A549 treated with dexamethasone at 1 μM for 4 hours (cell line): ENCODE measurements around the gene SLC30A2. TPM values are rescaled to one million over a fixed set of nuclear protein-coding genes. Genes with fewer than 3 reads are reported as not detected.

Experiments
- total RNA-seq: library from RNA; stranded (reverse); fragments of 200-300 nt; extraction: Qiagen RNA extraction; gene quantifications from 5 replicates; pipeline ENCODE4 v1.2.3, GENCODE V29; 2022

SLC30A2 gene
- 0.27 to 0.55 TPM (median 0.36 TPM) in 5 replicates for total RNA-seq

GRCh38 chr1:26045722-26046245 is at the start of gene SLC30A2:
Gene SLC30A2 (minus strand): TSS chr1:26046118. CDS start chr1:26045896, 222 bp downstream.

GRCh38 chr1:26067432-26067911 is 21.6 kb upstream of the SLC30A2 start, which contains the start of gene TRIM63:
Gene TRIM63 (minus strand): TSS chr1:26067630. CDS start chr1:26067494, 136 bp downstream.

GRCh38 chr1:26021647-26022403 is 24.1 kb downstream of the SLC30A2 start, which contains the start of gene EXTL1:
Gene EXTL1 (plus strand): TSS chr1:26021775. CDS start chr1:26022647, 872 bp downstream.

GRCh38 chr1:25997828-25998761 is 47.8 kb downstream of the SLC30A2 start, which contains the start of gene PAFAH2:
Gene PAFAH2 (minus strand): TSS chr1:25998063. CDS start chr1:25990816, 7,247 bp downstream.

Other genes starting within 250 kb of the SLC30A2 start
- gene SELENON, start 245.9 kb downstream of the SLC30A2 start, total RNA-seq: 52.5 to 72.6 TPM (median 68.1 TPM) in 5 replicates
- gene MTFR1L, start 226.2 kb downstream of the SLC30A2 start, total RNA-seq: 22.5 to 25.6 TPM (median 23.6 TPM) in 5 replicates
- gene AUNIP, start 186.7 kb downstream of the SLC30A2 start, total RNA-seq: 8.9 to 10.3 TPM (median 9.5 TPM) in 5 replicates
- gene PAQR7, start 170.4 kb downstream of the SLC30A2 start, total RNA-seq: 4.8 to 8.7 TPM (median 7.7 TPM) in 5 replicates
- gene STMN1, start 139.7 kb downstream of the SLC30A2 start, total RNA-seq: 223 to 236 TPM (median 227 TPM) in 5 replicates
- 6.8 to 8.4 TPM (median 8.0 TPM) in 5 replicates for gene PAFAH2, start 48.1 kb downstream of the SLC30A2 start, total RNA-seq
- gene EXTL1, start 24.3 kb downstream of the SLC30A2 start, total RNA-seq: 0.05 TPM in 1 of 5 replicates, not detected in the others
- 1.7 to 2.8 TPM (median 2.2 TPM) in 5 replicates for gene TRIM63, start 21.5 kb upstream of the SLC30A2 start, total RNA-seq
- 1.9 to 2.4 TPM (median 2.0 TPM) in 5 replicates for gene PDIK1L, start 65.7 kb upstream of the SLC30A2 start, total RNA-seq
- gene FAM110D, start 113.0 kb upstream of the SLC30A2 start, total RNA-seq: 0.04 TPM in 2 of 5 replicates, not detected in the others
- not detected in 5 replicates for gene C1orf232, start 122.8 kb upstream of the SLC30A2 start, total RNA-seq
- gene ZNF593, start 123.8 kb upstream of the SLC30A2 start, total RNA-seq: 46.6 to 63.3 TPM (median 55.0 TPM) in 5 replicates
- 0.10 to 0.70 TPM in 2 of 5 replicates, not detected in the others for gene ZNF593OS, start 125.7 kb upstream of the SLC30A2 start, total RNA-seq
- 0.17 to 0.57 TPM (median 0.31 TPM) in 4 of 5 replicates, not detected in the other for gene CNKSR1, start 131.4 kb upstream of the SLC30A2 start, total RNA-seq
- not detected in 5 replicates for gene CATSPER4, start 144.5 kb upstream of the SLC30A2 start, total RNA-seq
- 10.7 to 12.9 TPM (median 12.3 TPM) in 5 replicates for gene CEP85, start 188.1 kb upstream of the SLC30A2 start, total RNA-seq
- 113 to 153 TPM (median 142 TPM) in 5 replicates for gene SH3BGRL3, start 234.0 kb upstream of the SLC30A2 start, total RNA-seq